GM23248 (cell line): ENCODE data around the gene DDX17. TPM values are rescaled to one million over a fixed set of nuclear protein-coding genes. Genes with fewer than 3 reads are reported as not detected.

ENCODE experiments used
- DNase-seq: peaks from one replicate; pipeline ENCODE4 v3.0.0-alpha.2; 2015
- H2AFZ ChIP-seq: fragments of 200-600 bp; sonication (generic); 2 replicates; pipeline ENCODE4 v1.6.1; 2016; ENCODE audit warnings: antibody characterized with exemption
- H3F3A ChIP-seq: fragments of 200-600 bp; sonication (generic); 2 replicates; pipeline ENCODE4 v1.6.1; 2016; ENCODE audit warnings: mild to moderate bottlenecking, antibody characterized with exemption, mixed run types; ENCODE audit not compliant: insufficient read depth
- H3K27ac ChIP-seq: fragments of 200-600 bp; sonication (generic); 2 replicates; pipeline ENCODE4 v1.5.1; 2016; ENCODE audit warnings: mild to moderate bottlenecking
- H3K27me3 ChIP-seq: fragments of 200-600 bp; sonication (generic); replicated peaks from 2 replicates; pipeline ENCODE4 v1.6.1; 2016; ENCODE audit warnings: mild to moderate bottlenecking; ENCODE audit not compliant: insufficient read depth
- H3K36me3 ChIP-seq: fragments of 200-600 bp; sonication (generic); 2 replicates; pipeline ENCODE4 v1.6.1; 2016; ENCODE audit warnings: low read depth, mild to moderate bottlenecking
- H3K4me1 ChIP-seq: fragments of 200-600 bp; sonication (generic); 2 replicates; pipeline ENCODE4 v1.6.1; 2016; ENCODE audit warnings: mild to moderate bottlenecking; ENCODE audit not compliant: insufficient read depth
- H3K4me2 ChIP-seq: fragments of 200-600 bp; sonication (generic); one replicate; pipeline ENCODE4 v1.6.1; 2016; ENCODE audit warnings: mild to moderate bottlenecking; ENCODE audit not compliant: unreplicated experiment
- H3K4me3 ChIP-seq: fragments of 200-600 bp; sonication (generic); 2 replicates; pipeline ENCODE4 v1.5.1; 2016; ENCODE audit warnings: mild to moderate bottlenecking
- H3K79me2 ChIP-seq: fragments of 200-600 bp; sonication (generic); 2 replicates; pipeline ENCODE4 v1.6.1; 2016; ENCODE audit warnings: mild to moderate bottlenecking; ENCODE audit not compliant: insufficient read depth
- H3K9ac ChIP-seq: fragments of 200-600 bp; sonication (generic); 2 replicates; pipeline ENCODE4 v1.6.1; 2016; ENCODE audit warnings: mild to moderate bottlenecking
- H3K9me2 ChIP-seq: fragments of 200-600 bp; sonication (generic); 2 replicates; pipeline ENCODE4 v1.6.1; 2016; ENCODE audit warnings: mixed run types, mild to moderate bottlenecking, moderate library complexity; ENCODE audit not compliant: insufficient read depth
- H3K9me3 ChIP-seq: fragments of 200-600 bp; sonication (generic); one replicate; pipeline ENCODE4 v1.6.1; 2017; ENCODE audit warnings: low read depth
- H4K20me1 ChIP-seq: fragments of 200-600 bp; sonication (generic); 2 replicates; pipeline ENCODE4 v1.6.0; 2016; ENCODE audit not compliant: insufficient read depth
- EZH2 ChIP-seq: fragments of 200-600 bp; sonication (generic); IDR thresholded peaks from 2 replicates; pipeline ENCODE4 v1.6.1; 2018; ENCODE audit warnings: antibody characterized with exemption, mild to moderate bottlenecking; ENCODE audit not compliant: insufficient read depth, poor library complexity, severe bottlenecking
- EZH2phosphoT487 ChIP-seq: fragments of 200-600 bp; sonication (generic); IDR thresholded peaks from 2 replicates; pipeline ENCODE4 v1.6.1; 2018; ENCODE audit warnings: antibody characterized with exemption, moderate library complexity, mild to moderate bottlenecking, low read depth; ENCODE audit not compliant: insufficient read depth
- WGBS, 2 experiments: methylation state at CpG; one replicate each; pipeline ENCODE4 v1.1.6; 2015 to 2017; ENCODE audit warnings: low lambda C conversion rate in 2 of 2, low coverage in 1 of 2; ENCODE audit errors: missing lambda C conversion rate in 2 of 2; 5-methylcytosine and 5-hydroxymethylcytosine counted together
- in situ Hi-C: fragments of 300-500 bp; cut with MboI; formaldehyde crosslinking; loops from 2 replicates; pipeline ENCODE4 v1.15.0; 2020
- polyA plus RNA-seq: library from polyadenylated mRNA; unstranded; fragments of >200 nt; fragmentation: Nextera tagmentation; extraction: Ambion mirVana; gene quantifications from 2 replicates; pipeline ENCODE4 v1.2.1, GENCODE V29; 2016
- total RNA-seq: library from RNA; depleted of rRNA; stranded (reverse); fragments of >200 nt; shearing (Covaris generic); gene quantifications from 2 replicates; pipeline ENCODE4 v1.2.3, GENCODE V29; 2014

DDX17 gene
- total and polyA plus RNA-seq, 2 experiments from 2014 or later = 30.1 to 312 TPM

- in situ Hi-C loops = no loop called here
- no peak for TF ChIP-seq EZH2
- no peak for TF ChIP-seq EZH2phosphoT487
- Histone ChIP-seq H3K9ac (no peak overlapping the region), H2AFZ (no peak overlapping the region), H3F3A (no peaks in the 10 kb centered on the region), H3K4me1 (no peaks in the 10 kb centered on the region), H3K36me3 (no peaks in the 10 kb centered on the region), H3K4me2 (no peak overlapping the region), H3K9me2 (no peaks in the 10 kb centered on the region), H3K4me3 (no peak overlapping the region), H3K79me2 (no peaks in the 10 kb centered on the region), H3K9me3 (no peaks in the 10 kb centered on the region), H3K27me3 (no peaks in the 10 kb centered on the region), H3K27ac (no peak overlapping the region), H4K20me1 (no peaks in the 10 kb centered on the region)
- no peak for DNase-seq
- WGBS, 2 experiments = 94 to 100% methylated on average over 2 of the region's 2 CpGs
Observed at GRCh38 chr22:38519453-38520250, 13.5 kb upstream of the DDX17 start.

DNA sequence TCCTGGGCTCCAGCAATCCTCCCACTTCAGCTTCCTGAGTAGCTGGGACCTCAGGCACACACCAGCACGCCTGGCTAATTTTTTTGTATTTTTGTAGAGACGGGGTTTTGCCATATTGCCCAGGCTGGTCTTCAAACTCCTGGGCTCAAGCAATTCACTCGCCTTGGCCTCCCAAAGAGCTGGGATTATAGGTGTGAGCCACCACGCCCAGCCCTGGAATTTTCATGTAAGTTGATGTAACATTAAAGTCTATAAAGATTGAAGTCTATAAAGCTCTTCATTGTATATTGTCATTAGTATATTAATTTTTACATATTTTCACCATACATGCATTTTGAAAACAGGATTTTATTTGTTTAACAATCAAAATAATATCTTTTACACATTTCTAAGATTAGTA lies 12.5 kb upstream of the DDX17 start:
- TF ChIP-seq EZH2 = no peak
- no peak for TF ChIP-seq EZH2phosphoT487
- no peaks in the 10 kb centered on the region for H3K79me2 ChIP-seq
- whole genome bisulfite sequencing, 2 experiments = 87 to 93% methylated on average over 4 of the region's 4 CpGs
- H3K9me3 ChIP-seq = no peaks in the 10 kb centered on the region
- H3K27ac ChIP-seq = no peak overlapping the region
- H3K4me3 ChIP-seq = no peak overlapping the region
- no peaks in the 10 kb centered on the region for H3K4me1 ChIP-seq
- no peak overlapping the region for H3K4me2 ChIP-seq
- H2AFZ ChIP-seq = no peak overlapping the region
- H3F3A ChIP-seq = no peaks in the 10 kb centered on the region
- no peaks in the 10 kb centered on the region for H3K9me2 ChIP-seq
- no peak overlapping the region for H3K9ac ChIP-seq
- DNase-seq = no peak
- no peaks in the 10 kb centered on the region for H4K20me1 ChIP-seq
- H3K36me3 ChIP-seq = no peaks in the 10 kb centered on the region
- in situ Hi-C loops = no loop called here
- no peaks in the 10 kb centered on the region for H3K27me3 ChIP-seq

DNA sequence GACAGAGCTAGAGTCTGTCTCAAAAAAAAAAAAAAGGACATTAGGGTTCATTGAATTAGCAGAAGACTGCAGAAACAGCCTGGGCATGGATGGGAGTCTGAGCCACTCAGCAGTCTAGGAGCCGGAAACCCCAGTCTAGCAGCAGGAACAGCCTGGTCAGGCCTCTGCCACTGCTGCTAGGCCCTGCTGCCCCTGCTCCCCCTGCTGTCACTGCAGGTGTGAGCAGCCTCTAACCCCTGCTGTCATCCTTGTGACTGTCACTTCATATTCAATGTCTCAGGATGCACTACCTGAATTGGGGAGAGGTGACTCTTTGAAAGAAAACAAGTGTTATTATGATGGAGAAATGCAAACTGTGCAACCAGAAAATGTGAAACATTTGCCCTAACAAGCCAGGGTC lies 7.0 kb upstream of the DDX17 start:
- 83 to 100% methylated on average over 1 of the region's 1 CpG for WGBS, 2 experiments
- Histone ChIP-seq H3K27me3 (no peaks in the 10 kb centered on the region), H3K4me2 (no peak overlapping the region), H3K4me3 (no peak overlapping the region), H2AFZ (no peak overlapping the region), H3K27ac (no peak overlapping the region), H3K9me3 (no peaks in the 10 kb centered on the region), H3F3A (no peaks in the 10 kb centered on the region), H3K9me2 (no peaks in the 10 kb centered on the region), H3K9ac (no peak overlapping the region), H3K4me1 (no peaks in the 10 kb centered on the region), H3K79me2 (no peaks in the 10 kb centered on the region), H3K36me3 (no peaks in the 10 kb centered on the region), H4K20me1 (no peaks in the 10 kb centered on the region)
- in situ Hi-C loops = no loop called here
- no peak for DNase-seq
- TF ChIP-seq EZH2phosphoT487 = no peak
- no peak for TF ChIP-seq EZH2

- in situ Hi-C loops = no loop called here
- no peak overlapping the region for H3K9ac ChIP-seq
- H3K4me2 ChIP-seq = no peak overlapping the region
- H3K9me3 ChIP-seq = no peaks in the 10 kb centered on the region
- H2AFZ ChIP-seq = no peak overlapping the region
- H3K9me2 ChIP-seq = no peaks in the 10 kb centered on the region
- no peak for DNase-seq
- no peaks in the 10 kb centered on the region for H4K20me1 ChIP-seq
- peaks cover 8% of the 10 kb centered on the region for H3F3A ChIP-seq
- H3K27me3 ChIP-seq = no peaks in the 10 kb centered on the region
- no peak for TF ChIP-seq EZH2phosphoT487
- no peak for TF ChIP-seq EZH2
- H3K4me1 ChIP-seq = peaks cover 4% of the 10 kb centered on the region; the same call in 1 of the 2 replicates
- H3K4me3 ChIP-seq = no peak overlapping the region
- no peaks in the 10 kb centered on the region for H3K36me3 ChIP-seq
- 92 to 96% methylated on average over 5 of the region's 5 CpGs for WGBS, 2 experiments
- H3K27ac ChIP-seq = no peak overlapping the region
- peaks cover 5% of the 10 kb centered on the region for H3K79me2 ChIP-seq
Observed at GRCh38 chr22:38510416-38510970, 4.4 kb upstream of the DDX17 start.
